ENCODE measurements around the gene CST3. TPM values are rescaled to one million over a fixed set of nuclear protein-coding genes. Genes with fewer than 3 reads are reported as not detected.

CST3 gene
- total RNA-seq, 4 donors from 2014 or later: 951 to 1,877 (median 1,344) TPM

- no peak overlapping the region for H3K4me3 ChIP-seq
- ATAC-seq: peak; percentile 79
- peak overlapping the region in 3 of 4 donors; percentile 61 to 76 (median 63) for H3K27ac ChIP-seq
- TF ChIP-seq EP300 (IDR thresholded peaks at IDR 0.05): no peak
- TF ChIP-seq POLR2A (IDR thresholded peaks at IDR 0.05): no peak
- peak; percentile 19 for TF ChIP-seq POLR2AphosphoS5 (IDR thresholded peaks at IDR 0.05)
- no peaks in the 10 kb centered on the region for H3K9me3 ChIP-seq
- no peaks in the 10 kb centered on the region for H3K36me3 ChIP-seq
- H3K4me1 ChIP-seq: peaks cover 0 to 30% (median 14%) of the 10 kb centered on the region in 3 donors
- no peaks in the 10 kb centered on the region for H3K27me3 ChIP-seq
Measured at GRCh38 chr20:23613676-23614075, 24.1 kb downstream of the CST3 start.

GRCh38 chr20:23612396-23612795 is 25.4 kb downstream of the CST3 start:
- peak overlapping the region in 3 of 4 donors; percentile 23 to 63 (median 61) for H3K27ac ChIP-seq
- H3K9me3 ChIP-seq: no peaks in the 10 kb centered on the region
- H3K36me3 ChIP-seq: no peaks in the 10 kb centered on the region
- TF ChIP-seq POLR2AphosphoS5 (IDR thresholded peaks at IDR 0.05) (no peak), CTCF (IDR thresholded peaks at IDR 0.05) (no peak), POLR2A (IDR thresholded peaks at IDR 0.05) (no peak), EP300 (IDR thresholded peaks at IDR 0.05) (no peak)
- 38 to 50% methylated on average over 2 of the region's 2 CpGs for WGBS, 2 donors (ENCODE audit: low coverage in 1 of 2)
- no peak overlapping the region for H3K4me3 ChIP-seq
- no peak for ATAC-seq
- H3K27me3 ChIP-seq: no peaks in the 10 kb centered on the region
- H3K4me1 ChIP-seq: peaks cover 0 to 32% (median 14%) of the 10 kb centered on the region in 3 donors

GRCh38 chr20:23609486-23610109 is 28.2 kb downstream of the CST3 start:
- Histone ChIP-seq H3K9me3 (no peaks in the 10 kb centered on the region), H3K36me3 (no peaks in the 10 kb centered on the region), H3K27me3 (no peaks in the 10 kb centered on the region), H3K4me3 (no peak overlapping the region), H3K4me1 (peaks cover 0 to 48% (median 14%) of the 10 kb centered on the region in 3 donors), H3K27ac (no peak overlapping the region)
- 86 to 88% methylated on average over 5 of the region's 5 CpGs for WGBS, 2 donors (ENCODE audit: low coverage in 1 of 2)
- TF ChIP-seq POLR2AphosphoS5 (IDR thresholded peaks at IDR 0.05): no peak
- no peak for TF ChIP-seq EP300 (IDR thresholded peaks at IDR 0.05)
- no peak for TF ChIP-seq POLR2A (IDR thresholded peaks at IDR 0.05)
- no peak for TF ChIP-seq CTCF (IDR thresholded peaks at IDR 0.05)
- no peak for ATAC-seq

GRCh38 chr20:23608251-23608846 is 29.4 kb downstream of the CST3 start:
- TF ChIP-seq POLR2A (IDR thresholded peaks at IDR 0.05): no peak
- Histone ChIP-seq H3K4me3 (no peak overlapping the region), H3K36me3 (no peaks in the 10 kb centered on the region), H3K4me1 (peaks cover 0 to 36% (median 4%) of the 10 kb centered on the region in 3 donors), H3K27me3 (no peaks in the 10 kb centered on the region), H3K9me3 (no peaks in the 10 kb centered on the region), H3K27ac (peak overlapping the region in 3 of 4 donors; percentile 18 to 48 (median 43))
- ATAC-seq: no peak
- WGBS, 2 donors (ENCODE audit: low coverage in 1 of 2): no CpG with 5 or more reads among the region's 18 CpGs

GRCh38 chr20:23607497-23608245 is 30.1 kb downstream of the CST3 start:
- H3K9me3 ChIP-seq: no peaks in the 10 kb centered on the region
- ATAC-seq: no peak
- H3K36me3 ChIP-seq: no peaks in the 10 kb centered on the region
- no peaks in the 10 kb centered on the region for H3K27me3 ChIP-seq
- no peak overlapping the region for H3K4me3 ChIP-seq
- H3K27ac ChIP-seq: peak overlapping the region in 3 of 4 donors; percentile 18 to 48 (median 43)
- WGBS, 2 donors (ENCODE audit: low coverage in 1 of 2): 85% methylated on average over 4 of the region's 14 CpGs; no CpG with 5 or more reads in 1 of the 2 donors
- TF ChIP-seq EP300 (IDR thresholded peaks at IDR 0.05) (no peak), POLR2A (IDR thresholded peaks at IDR 0.05) (no peak), POLR2AphosphoS5 (IDR thresholded peaks at IDR 0.05) (no peak), CTCF (IDR thresholded peaks at IDR 0.05) (no peak)
- H3K4me1 ChIP-seq: peaks cover 0 to 34% (median 5%) of the 10 kb centered on the region in 3 donors

Data from gastroesophageal sphincter (tissue), 4 donors.